Measurements from ENCODE around the gene ZNF385D.

GRCh38 chr3:21542656-21543379 lies 208.2 kb downstream of the ZNF385D start:
- TF ChIP-seq CTCF (IDR thresholded peaks at IDR 0.05) (no peak), POLR2A (IDR thresholded peaks at IDR 0.05) (no peak)

Data from testis (tissue), 2 donors.